HG03457 (cell line): ENCODE measurements around the gene IL17RB.

ENCODE experiments used
- ATAC-seq: cut with Tn5 transposase; IDR thresholded peaks from one replicate; pipeline ENCODE4 v1.9.1; 2021; ENCODE audit warnings: moderate number of reproducible peaks; ENCODE audit not compliant: unreplicated experiment

The IL17RB gene

DNA sequence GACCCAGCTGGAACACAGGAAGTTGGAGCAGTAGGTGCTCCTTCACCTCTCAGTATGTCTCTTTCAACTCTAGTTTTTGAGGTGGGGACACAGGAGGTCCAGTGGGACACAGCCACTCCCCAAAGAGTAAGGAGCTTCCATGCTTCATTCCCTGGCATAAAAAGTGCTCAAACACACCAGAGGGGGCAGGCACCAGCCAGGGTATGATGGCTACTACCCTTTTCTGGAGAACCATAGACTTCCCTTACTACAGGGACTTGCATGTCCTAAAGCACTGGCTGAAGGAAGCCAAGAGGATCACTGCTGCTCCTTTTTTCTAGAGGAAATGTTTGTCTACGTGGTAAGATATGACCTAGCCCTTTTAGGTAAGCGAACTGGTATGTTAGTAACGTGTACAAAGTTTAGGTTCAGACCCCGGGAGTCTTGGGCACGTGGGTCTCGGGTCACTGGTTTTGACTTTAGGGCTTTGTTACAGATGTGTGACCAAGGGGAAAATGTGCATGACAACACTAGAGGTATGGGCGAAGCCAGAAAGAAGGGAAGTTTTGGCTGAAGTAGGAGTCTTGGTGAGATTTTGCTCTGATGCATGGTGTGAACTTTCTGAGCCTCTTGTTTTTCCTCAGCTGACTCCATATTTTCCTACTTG lies 11.9 kb downstream of the IL17RB start:
- ATAC-seq = no peak

DNA sequence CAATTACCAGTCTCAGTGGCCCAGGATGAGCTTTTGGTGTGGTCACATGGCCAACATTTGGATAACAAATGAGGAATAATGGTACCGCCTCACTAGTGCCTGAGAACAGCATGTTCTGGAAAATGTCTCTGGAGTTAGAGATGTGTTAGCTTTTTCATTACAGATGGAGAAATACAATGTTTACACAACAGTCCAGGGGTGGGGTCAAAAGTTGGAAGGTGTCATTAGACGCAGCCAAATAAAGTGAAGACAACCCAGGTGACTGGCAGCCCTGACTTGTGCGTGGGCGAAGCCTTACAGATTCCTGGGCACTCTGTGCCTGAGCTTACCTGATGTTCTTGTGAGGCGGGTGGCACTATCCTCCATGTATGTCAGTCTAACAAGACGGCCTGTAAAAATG lies 12.8 kb downstream of the IL17RB start:
- no peak for ATAC-seq

DNA sequence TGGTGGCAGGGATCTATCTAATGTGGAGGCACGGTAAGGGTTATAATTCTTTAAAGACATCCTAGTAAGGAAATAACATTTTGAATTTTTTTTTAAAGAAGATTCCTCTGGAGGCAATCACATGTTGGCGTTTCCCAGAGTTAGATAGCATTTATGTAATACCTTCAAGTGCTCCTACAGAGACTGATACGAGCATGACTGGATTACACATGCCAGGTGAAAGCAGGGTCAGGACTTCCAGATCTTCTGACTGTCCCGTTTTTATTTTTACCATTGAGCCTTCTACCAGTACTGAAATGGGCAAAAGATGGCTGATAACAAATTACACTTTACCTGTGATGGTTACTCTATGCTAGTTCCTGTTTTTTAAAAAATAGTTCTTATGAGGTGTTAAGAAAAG lies 13.8 kb downstream of the IL17RB start:
- no peak for ATAC-seq

DNA sequence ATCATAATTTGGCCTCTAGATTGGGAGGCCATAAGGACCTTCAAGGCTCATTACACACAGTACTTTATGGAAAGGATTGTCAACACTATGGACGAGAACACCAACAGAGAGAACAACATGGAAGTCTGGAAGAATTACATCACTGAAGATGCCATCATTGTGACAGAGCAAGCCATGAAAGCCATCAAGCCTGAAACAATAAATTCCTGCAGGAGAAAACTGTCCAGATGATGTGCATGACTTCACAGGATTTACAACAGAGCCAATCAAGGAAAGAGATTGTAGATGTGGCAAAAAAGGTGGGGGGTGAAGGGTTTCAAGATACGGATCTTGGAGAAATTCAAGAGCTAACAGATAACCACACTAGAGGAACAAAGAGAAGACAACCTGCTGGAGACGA lies 15.9 kb downstream of the IL17RB start:
- no peak for ATAC-seq

DNA sequence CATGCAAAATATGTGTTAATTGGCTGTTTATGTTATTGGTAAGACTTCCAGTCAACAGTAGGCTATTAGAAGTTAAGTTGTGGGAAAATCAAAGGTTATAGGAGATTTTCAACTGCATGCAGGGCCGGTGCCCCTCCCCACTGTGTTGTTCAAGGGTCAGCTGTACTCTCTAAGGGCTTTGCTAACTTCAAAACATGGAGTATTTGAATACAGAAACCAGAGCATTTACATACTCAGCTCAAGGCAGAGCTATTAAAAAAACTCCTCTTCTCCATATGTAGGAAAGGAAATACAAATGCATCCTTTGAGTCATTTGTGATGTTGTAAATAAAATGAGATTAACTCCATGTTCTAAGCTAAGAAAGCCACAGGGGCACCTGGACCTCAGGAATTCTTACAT lies 16.8 kb downstream of the IL17RB start:
- ATAC-seq = no peak

DNA sequence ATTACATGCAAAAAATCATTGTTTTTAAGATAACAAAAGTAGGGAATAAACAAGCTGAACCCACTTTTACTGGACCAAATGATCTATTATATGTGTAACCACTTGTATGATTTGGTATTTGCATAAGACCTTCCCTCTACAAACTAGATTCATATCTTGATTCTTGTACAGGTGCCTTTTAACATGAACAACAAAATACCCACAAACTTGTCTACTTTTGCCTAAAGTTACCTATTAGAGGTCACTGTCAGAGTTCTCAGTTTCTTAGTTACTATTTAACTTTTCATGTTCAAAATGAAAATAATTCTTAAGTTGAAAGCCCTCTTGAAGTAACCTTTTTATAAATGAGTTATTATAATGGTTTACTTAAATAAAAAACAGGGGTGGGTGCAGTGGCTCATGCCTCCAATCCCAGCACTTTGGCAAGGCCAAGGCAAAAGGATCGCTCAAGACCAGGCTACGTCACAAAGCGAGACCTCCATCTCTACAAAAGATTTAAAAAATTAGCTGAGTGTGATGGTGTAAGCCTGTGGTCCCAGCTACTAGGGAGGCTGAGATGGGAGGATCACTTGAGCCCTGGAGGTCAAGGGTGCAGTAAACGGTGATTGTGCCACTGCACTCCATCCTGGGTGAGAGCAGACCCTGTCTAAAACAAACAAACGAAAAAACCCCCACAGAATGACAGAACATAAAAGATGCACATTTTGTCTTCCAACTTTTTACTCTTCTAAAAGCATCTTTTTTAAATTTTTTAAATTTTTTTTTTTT lies 19.5 kb downstream of the IL17RB start:
- ATAC-seq = peak; percentile 49

DNA sequence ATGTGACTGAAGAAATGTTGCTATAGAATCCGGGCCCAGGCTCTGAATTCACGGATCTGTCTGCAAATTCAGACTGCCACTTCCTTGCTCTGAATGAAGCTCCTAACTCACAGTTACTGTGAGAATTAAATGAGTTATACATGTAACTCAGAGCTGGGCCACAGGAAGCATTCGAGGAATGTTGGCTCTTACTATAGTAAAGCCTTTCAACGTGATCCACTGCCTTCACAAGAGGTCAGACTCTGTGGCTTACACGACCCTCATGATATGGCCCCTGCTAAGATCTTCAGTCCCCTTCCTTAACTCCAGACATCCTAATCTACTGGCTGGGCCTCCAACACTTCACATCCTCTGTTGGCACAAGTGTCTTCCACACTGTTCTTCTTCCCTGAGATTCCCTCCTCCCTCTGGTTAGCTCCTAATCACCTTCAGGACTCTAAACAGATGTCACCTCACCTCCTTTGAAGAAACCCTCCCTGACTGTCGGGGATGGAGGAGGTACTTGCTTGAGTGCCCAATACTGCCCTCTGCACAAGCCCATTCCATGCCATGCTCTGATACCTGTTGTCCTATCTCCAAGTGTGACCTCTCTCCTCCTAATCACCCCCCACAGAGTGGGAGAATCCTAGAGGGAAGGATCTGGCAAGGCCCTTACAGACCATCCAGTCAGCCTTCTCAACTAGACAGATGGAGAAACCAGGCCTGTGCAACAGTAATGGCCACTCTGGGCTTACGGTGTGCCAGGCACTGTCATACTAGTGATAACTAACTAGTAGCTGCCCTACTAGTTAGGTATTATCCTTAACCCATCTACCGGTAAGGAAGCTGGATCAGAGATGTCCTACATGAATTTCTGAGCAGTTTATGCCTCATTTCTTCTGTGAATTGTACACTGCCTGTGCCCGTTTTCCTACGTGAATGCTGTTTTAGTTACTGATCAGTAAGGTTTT lies 34.3 kb downstream of the IL17RB start:
- ATAC-seq = no peak

DNA sequence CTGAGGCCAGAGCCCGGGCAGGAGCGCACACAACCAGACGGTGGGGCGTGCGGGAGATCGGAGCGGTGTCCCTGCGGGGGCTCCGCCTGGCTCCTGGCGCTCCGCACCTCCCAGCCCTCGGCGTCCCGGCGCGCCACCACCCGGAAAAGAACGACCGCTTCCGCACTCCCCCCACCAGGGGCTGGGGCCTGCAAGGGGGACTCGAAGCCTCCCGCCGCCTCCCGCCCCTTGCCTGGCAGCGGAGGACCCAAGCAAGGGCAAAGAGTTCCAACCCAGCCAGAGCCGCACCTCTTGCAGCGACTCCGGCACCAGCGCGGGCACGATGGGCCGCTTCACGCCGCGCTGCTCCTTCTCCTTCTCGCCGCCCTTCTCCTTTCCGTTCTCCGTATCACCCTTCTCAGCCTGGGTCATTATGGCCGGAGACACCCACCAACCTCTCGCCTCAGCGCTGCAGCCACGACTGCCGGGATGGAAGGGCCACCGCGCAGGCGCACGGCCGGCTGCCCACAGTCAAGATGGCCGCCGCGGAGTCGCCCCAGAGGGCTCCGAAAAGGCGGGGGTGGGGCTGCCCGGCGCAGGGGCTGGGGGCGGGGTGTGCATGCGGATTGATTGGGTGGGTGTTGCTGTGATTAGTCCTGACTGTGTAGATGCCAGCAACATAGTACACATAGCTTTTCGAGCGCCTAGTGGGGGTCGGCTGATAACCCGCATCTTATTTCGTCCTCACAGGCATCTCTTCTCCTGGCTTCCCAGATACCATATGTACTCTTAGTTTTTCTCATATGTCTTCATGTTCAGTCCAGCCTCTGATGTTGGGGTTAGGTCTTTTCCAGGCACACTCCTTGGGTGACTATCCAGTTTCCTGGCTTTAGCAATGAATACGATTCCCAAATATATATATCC lies 35.6 kb downstream of the IL17RB start, which contains the start of gene ACTR8:
ACTR8 (minus strand) TSS at position 462 of the 903 bp plus-strand sequence; CDS start at position 411, 51 bp downstream.
- peak; percentile 67 for ATAC-seq

DNA sequence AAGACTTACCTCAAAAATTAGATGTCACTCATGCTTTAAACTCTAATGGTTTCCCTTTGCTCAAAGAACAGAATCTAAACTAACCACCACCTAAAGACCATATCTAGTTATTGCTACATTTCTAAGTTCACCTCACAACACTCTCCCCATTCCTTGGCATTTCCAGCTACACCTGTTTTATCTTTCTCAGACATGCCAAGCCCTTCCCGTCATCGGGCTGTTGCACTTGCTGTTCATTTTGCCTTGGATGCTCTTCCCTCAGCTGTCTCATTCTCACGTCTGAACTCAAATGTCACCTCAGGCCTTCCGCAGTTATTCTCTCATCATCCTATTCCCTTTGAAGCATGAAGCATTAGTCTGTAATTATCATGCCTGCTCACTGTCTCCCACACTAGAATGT lies 36.6 kb downstream of the IL17RB start:
- ATAC-seq = no peak

DNA sequence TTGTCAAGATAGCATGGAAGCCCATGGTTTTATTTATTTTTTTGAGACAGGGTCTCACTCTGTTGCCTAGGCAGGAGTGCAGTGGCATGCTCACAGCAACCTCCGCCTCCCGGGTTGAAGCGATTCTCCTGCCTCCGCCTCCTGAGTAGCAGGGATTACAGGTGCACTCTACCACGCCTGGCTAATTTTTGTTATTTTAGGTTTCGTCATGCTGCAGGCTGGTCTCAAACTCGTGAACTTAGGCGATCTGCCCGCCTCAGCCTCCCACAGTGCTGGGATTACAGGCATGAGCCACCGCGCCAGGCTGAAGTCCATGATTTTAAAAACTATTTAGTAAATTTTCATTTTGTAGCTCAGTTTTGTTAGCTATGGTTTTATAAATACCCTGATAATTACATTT lies 38.3 kb downstream of the IL17RB start:
- no peak for ATAC-seq

DNA sequence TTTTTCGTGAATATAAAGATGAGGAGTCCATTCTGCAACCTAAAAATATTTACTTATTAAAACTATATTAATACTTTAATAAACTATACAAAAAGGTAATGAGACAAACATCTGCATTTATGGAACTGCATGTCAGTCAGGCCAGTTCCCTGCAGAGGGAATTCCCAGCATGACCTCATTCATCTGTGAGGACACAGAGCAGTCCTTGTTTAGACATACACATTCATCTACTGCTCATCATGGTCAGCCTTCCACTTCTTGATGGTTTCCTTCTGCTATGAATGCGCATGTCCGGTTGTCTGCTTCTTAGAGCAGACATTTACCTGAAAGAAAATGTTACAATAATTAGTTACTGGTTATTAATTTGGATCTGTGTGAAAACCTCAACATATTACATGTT lies 38.9 kb downstream of the IL17RB start:
- no peak for ATAC-seq

DNA sequence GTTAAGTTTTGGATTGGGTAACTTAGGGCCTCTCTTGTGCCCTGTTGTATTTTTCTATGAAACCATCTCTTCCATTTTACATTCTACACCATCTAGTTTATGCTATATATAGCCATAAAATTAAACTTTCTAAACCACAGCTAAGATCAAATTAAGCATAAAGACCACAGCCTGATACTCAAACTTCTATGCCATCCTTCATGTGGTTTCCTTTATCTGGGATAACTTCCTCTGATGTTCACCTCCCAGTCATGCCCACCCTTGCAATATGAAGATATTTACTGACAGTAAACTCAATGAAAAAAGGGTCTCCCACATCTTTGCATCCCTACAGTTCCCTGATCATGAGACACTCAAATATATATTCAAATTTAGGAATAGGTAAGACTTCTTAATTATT lies 41.1 kb downstream of the IL17RB start:
- no peak for ATAC-seq

DNA sequence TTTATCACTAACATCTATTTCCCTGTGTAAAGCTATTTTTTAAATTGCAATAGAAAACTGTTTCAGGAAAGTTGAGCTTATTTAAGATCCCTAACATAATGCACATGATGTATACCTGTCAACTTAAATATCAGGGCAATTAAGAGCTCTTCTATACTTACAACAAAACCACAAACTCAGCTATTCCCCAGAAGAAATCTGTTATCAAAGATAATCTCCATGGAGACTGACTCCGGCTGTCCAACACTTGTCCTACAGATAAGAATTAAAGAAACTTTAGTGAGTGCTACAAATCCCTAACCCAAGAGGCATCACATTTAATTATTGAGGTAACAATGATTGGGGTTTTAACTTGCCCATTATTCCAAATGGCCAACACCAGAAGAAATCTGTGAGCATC lies 41.9 kb downstream of the IL17RB start:
- ATAC-seq = no peak

DNA sequence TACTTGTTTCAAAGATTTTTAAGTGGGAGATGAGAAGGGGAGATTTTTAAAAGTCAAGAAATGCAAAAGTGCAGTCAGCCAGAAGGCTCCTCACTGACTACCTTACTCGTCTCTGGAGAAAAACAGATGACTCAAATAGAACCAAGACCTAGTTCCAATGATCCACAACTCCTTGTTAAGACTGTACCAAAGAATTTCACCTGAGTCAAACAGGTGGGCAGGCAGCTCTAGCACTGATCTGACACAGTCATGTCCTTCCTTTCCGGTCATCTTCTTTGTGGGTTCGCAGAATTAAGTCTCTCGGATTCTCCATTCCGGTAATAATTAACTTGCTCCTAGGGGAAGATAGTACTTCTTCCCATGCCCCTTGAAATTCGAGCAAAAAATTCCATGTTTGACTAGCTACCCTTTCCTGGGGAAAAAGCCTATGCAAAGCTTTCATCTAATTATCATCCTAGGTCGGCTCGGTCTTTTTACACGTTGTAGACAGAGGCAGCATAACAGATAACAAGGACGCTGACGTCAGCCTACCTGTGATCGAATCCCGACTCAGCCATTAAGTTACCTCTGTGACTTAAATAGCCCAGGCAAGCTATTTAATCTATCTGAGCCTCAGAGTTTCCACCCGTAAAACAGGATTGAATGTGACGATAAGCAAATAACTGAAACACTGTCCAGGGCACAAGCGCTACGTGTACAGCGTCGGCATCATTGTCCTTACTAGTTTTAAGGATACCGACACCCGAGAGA lies 44.5 kb downstream of the IL17RB start:
- ATAC-seq = no peak

DNA sequence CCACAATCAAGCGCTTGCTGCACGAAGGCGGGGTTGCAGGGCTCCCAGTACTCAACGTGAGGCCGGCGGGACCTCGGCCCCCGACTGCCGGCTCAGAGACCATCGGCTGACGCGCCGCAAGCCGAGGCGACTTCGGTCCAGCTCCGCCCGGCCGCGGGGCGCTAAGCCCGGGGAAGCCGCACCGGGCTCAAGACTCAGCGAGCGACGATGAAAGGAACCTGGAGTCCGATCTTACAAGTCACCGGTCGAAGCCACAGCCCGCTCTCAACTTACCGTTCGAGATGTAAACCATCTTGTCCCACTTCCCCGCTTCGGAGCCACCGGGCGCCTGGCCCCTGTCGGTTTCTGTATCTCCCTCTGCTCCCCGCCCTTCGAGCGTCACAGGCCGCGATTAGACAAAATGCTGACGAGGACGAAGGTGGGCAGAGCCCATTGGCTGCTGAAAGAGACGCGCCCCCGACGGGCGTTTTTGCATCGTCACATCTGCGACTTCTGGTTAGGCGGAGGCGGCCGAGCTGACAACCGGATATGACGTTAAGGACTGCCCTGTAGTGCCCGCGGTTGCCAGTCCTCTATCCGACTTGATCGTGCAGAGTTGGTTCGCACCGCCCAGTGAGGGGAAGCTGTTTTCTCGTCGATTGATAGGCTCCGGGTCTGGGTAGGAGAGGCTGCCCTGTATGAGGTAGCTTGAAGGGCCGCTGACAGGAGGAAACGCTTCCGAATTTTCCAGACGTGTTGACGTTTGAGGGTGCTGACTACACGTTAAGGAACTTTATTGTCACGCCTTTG lies 45.3 kb downstream of the IL17RB start, which contains the start of gene SELENOK:
SELENOK (minus strand) TSS at position 363 of the 789 bp plus-strand sequence.
- ATAC-seq = peak; percentile 94

DNA sequence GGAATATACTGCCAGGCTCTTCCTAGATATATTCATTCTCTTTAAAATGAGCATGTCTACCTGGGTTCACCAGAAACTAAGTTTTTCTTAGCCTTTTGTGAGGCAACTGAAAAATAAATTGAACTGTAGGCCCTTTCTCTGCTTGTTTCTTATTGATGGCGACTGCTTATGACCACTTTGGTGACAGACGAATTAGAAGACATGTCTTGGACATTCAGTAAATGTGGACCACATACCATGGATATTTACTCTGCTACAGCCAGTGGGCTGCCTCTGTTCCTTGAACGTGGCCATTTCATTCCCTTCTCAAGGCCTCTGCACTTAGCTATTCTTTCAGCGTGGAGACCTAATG lies 45.9 kb downstream of the IL17RB start:
- ATAC-seq = no peak

DNA sequence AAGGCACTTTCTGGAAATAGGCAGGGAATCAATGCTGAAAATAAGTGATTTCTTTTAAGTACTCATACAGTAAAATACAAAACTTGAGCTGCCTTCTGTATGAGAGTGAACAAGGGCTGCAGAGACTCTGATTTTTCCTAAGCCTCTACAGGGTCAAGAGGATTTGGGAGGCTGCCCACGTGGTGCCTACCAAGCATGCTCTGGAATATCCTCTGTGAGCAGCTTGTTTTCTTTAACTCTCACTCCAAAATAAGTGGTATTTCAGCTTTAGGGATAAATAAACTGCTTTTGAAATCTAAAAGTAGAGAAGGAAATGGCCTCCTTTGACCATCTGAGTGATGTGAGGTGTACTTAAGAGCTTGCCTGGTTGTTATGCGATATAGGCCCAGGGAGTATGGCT lies 53.4 kb downstream of the IL17RB start:
- no peak for ATAC-seq

DNA sequence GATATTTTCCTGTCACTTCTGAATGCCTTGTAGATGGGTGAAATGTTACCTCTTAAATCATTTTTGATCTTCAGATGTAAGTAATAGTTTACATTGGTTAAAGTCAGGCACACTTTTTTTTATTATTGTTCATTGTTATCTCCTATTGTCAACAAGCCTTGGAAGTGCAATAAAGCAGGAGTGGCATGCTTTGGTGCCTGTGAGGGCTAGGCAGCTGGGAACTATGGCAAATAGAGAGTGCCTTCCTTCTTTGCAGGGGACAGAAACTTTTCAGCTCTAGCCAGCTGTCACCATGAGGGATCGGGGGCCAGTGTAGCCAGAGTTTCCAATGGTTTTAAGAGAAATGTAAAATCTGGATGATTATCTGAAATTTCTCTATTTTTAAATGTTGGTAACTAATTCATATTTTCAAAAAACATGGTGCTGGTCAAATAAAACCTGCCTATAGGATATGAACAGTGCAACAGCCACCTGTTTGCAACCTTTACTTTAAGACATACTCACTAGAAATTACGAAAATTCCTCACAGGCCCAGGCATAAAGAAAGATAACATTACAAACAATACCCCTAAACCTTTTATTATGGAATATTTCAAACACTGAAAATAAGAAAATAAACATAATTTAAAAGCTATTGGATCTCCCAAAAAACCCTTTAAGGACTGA lies 54.4 kb downstream of the IL17RB start:
- no peak for ATAC-seq
